ENCODE results near the gene CDH12. TPM values are rescaled to one million over a fixed set of nuclear protein-coding genes. Genes with fewer than 3 reads are reported as not detected.

CDH12 gene
- total and polyA plus RNA-seq, 10 of the 15 experiments (the other 5 are each of a cell fraction or from before 2014, with no cell fraction given), result 0.03 to 0.16 TPM; not detected in 8

DNA sequence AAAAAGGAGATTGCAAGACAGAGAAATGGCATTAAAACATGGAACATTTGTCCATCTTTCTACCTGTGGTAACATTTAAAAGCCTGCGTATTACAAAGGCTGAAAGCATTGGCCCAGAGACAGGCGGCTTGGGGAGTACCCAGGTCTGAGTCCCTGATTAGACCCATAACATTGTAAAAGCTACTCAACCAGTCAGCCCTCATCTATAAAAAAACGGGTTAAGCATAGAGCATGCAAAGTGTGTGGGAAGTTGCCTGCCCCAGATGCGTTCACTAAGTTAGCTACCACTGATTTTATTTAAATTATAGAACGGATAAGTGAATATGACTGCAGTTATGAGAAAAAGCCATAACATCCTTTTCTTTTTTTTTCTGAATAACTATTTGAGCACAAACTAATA lies 276.1 kb downstream of the CDH12 start:
- ChIA-PET CTCF (no interaction called here), RAD21 (ENCODE audit: unreplicated experiment) (no interaction called here), SMC1A (ENCODE audit: uncharacterized antibody, unreplicated experiment) (no interaction called here), POLR2A (no interaction called here)
- in situ Hi-C loops (cut with MboI), result no loop called here
- WGBS (ENCODE audit: insufficient coverage, insufficient replicate concordance, low lambda C conversion rate, missing lambda C conversion rate), result 25% methylated on average over 5 of the region's 5 CpGs
- no peak overlapping the region for H3K4me3 ChIP-seq
- FAIRE-seq (no peak), ATAC-seq (no peak), DNase-seq (ENCODE audit: low read depth, low spot score) (no peak)
- no peak overlapping the region for H2AFZ ChIP-seq (ENCODE audit: control insufficient read depth, low read depth, low read length)
- H3K27ac ChIP-seq (ENCODE audit: control insufficient read depth, insufficient read depth), result no peak overlapping the region
- intact Hi-C loops (cut with micrococcal nuclease; ENCODE audit: unreplicated experiment), result no loop called here
- no peaks in the 10 kb centered on the region for H4K20me1 ChIP-seq (ENCODE audit: control insufficient read depth, insufficient read depth)
- H3K79me2 ChIP-seq (ENCODE audit: control insufficient read depth, insufficient read depth, low read length), result no peaks in the 10 kb centered on the region
- H3K9ac ChIP-seq (ENCODE audit: control insufficient read depth, insufficient read depth, low read length), result no peak overlapping the region
- TF ChIP-seq JUNB (IDR thresholded peaks at IDR 0.05) (no peak), SMAD5 (IDR thresholded peaks at IDR 0.05; ENCODE audit: low read depth) (no peak)
- TF ChIP-seq, protein P1, sequence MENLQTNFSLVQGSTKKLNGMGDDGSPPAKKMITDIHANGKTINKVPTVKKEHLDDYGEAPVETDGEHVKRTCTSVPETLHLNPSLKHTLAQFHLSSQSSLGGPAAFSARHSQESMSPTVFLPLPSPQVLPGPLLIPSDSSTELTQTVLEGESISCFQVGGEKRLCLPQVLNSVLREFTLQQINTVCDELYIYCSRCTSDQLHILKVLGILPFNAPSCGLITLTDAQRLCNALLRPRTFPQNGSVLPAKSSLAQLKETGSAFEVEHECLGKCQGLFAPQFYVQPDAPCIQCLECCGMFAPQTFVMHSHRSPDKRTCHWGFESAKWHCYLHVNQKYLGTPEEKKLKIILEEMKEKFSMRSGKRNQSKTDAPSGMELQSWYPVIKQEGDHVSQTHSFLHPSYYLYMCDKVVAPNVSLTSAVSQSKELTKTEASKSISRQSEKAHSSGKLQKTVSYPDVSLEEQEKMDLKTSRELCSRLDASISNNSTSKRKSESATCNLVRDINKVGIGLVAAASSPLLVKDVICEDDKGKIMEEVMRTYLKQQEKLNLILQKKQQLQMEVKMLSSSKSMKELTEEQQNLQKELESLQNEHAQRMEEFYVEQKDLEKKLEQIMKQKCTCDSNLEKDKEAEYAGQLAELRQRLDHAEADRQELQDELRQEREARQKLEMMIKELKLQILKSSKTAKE (IDR thresholded peaks at IDR 0.05; ENCODE audit: low read depth, poor library complexity, severe bottlenecking), result no peak
- TF ChIP-seq, protein P2, sequence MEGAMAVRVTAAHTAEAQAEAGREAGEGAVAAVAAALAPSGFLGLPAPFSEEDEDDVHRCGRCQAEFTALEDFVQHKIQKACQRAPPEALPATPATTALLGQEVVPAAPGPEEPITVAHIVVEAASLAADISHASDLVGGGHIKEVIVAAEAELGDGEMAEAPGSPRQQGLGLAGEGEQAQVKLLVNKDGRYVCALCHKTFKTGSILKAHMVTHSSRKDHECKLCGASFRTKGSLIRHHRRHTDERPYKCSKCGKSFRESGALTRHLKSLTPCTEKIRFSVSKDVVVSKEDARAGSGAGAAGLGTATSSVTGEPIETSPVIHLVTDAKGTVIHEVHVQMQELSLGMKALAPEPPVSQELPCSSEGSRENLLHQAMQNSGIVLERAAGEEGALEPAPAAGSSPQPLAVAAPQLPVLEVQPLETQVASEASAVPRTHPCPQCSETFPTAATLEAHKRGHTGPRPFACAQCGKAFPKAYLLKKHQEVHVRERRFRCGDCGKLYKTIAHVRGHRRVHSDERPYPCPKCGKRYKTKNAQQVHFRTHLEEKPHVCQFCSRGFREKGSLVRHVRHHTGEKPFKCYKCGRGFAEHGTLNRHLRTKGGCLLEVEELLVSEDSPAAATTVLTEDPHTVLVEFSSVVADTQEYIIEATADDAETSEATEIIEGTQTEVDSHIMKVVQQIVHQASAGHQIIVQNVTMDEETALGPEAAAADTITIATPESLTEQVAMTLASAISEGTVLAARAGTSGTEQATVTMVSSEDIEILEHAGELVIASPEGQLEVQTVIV (IDR thresholded peaks at IDR 0.05; ENCODE audit: borderline replicate concordance, partially characterized antibody), result no peak
- TF ChIP-seq, protein P3, sequence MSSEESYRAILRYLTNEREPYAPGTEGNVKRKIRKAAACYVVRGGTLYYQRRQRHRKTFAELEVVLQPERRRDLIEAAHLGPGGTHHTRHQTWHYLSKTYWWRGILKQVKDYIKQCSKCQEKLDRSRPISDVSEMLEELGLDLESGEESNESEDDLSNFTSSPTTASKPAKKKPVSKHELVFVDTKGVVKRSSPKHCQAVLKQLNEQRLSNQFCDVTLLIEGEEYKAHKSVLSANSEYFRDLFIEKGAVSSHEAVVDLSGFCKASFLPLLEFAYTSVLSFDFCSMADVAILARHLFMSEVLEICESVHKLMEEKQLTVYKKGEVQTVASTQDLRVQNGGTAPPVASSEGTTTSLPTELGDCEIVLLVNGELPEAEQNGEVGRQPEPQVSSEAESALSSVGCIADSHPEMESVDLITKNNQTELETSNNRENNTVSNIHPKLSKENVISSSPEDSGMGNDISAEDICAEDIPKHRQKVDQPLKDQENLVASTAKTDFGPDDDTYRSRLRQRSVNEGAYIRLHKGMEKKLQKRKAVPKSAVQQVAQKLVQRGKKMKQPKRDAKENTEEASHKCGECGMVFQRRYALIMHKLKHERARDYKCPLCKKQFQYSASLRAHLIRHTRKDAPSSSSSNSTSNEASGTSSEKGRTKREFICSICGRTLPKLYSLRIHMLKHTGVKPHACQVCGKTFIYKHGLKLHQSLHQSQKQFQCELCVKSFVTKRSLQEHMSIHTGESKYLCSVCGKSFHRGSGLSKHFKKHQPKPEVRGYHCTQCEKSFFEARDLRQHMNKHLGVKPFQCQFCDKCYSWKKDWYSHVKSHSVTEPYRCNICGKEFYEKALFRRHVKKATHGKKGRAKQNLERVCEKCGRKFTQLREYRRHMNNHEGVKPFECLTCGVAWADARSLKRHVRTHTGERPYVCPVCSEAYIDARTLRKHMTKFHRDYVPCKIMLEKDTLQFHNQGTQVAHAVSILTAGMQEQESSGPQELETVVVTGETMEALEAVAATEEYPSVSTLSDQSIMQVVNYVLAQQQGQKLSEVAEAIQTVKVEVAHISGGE (CRISPR knock-in tag; IDR thresholded peaks at IDR 0.05), result no peak
- no peaks in the 10 kb centered on the region for H3K9me3 ChIP-seq (replicated peaks; ENCODE audit: control insufficient read depth, insufficient read depth, low read length)
- H3K4me2 ChIP-seq (ENCODE audit: control insufficient read depth, insufficient read depth), result no peak overlapping the region
- no peaks in the 10 kb centered on the region for H3K36me3 ChIP-seq (ENCODE audit: control insufficient read depth in 2 of 2, insufficient read depth in 2 of 2, low read length in 1 of 2)
- no TSS peak for BruUV-seq (replicated peaks)
- H3K4me1 ChIP-seq (ENCODE audit: control insufficient read depth, insufficient read depth, low read length), result no peaks in the 10 kb centered on the region
- no peaks in the 10 kb centered on the region for H3K27me3 ChIP-seq (replicated peaks in 1 of 2; ENCODE audit: control insufficient read depth in 2 of 2, insufficient read depth in 2 of 2, low read length in 1 of 2)

Measured in GM12878 (cell line).